Activated CD4-positive, alpha-beta T cell treated with anti-CD3 and anti-CD28 coated beads, Interleukin-2, amount 50 U/mL, for 4 hours (primary cell): ENCODE results near the gene ALG12.

Experiments
- DNase-seq, 2 experiments: peaks; one replicate each; pipeline ENCODE4 v3.0.0-alpha.2; 2020

The ALG12 gene

GRCh38 chr22:49957826-49958365 lies 39.7 kb upstream of the ALG12 start:
- no peak for DNase-seq

GRCh38 chr22:49956914-49957825 lies 38.9 kb upstream of the ALG12 start:
- DNase-seq, result no peak

GRCh38 chr22:49956418-49956770 lies 38.2 kb upstream of the ALG12 start:
- DNase-seq, result no peak

- DNase-seq, result no peak
Measured at GRCh38 chr22:49955581-49956417, 37.6 kb upstream of the ALG12 start.

DNA sequence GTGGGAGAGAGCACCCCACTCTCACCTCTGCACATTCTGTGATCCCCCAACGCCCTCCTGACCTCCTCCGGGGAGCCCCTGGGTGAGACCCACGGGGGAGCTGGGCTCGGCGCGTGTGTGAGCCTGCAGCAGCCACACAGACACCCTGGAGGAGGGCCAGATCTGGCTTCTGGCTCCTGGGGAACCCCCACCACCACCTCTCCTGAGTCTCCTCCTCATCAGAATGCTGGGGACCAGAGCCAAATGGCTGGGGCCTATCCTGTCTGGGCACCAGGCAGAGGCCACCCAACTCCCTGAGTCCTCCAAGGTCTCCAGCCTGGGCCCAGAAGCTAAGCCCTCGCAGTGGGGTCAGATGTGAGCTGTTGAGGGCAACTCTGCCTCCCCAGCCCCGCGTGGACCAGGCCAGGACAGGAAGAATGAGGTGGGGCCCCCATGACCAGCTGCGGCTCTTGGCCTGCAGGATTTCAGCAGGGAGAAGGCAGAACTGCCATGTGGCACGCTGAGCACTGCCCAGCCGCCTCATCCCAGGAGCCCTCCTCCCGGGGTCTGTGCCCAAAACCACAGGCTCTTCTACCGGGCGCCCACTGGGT lies 36.8 kb upstream of the ALG12 start:
- DNase-seq, result no peak

GRCh38 chr22:49954354-49954753 lies 36.1 kb upstream of the ALG12 start:
- no peak for DNase-seq

DNA sequence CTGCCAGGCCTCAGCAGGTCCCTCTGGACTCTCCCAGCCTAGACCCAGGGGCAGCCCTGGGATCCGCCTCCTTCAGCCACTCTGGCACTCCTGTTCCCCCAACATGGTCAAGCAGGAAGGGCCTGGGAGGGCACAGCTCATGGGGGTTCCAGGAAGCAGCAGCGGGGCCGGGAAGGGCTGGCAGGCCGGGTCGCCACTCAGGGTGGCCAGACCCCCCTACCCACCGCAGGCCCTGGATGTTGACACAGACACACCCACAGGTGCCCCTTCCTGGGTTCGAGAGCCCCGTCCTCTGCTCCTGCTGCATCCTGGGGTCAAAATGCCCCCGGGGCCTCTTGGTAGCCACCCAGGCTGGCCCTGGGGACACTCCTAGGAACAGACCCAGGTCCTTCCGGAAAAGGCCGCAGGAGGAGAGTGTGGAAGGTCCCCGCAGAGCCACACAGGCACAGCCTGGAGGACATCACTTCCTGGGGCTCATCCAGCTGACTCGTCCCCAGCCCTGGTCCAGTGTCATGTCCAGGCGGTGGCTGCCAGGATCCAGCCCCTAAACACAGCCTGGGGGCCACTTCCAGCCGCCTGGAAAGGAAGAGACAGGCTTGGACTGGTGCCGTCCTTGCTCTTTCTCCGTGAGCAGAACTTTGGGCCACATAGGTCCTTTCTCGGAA lies 35.6 kb upstream of the ALG12 start:
- DNase-seq, result no peak

- no peak for DNase-seq
Measured at GRCh38 chr22:49953027-49953679, 34.9 kb upstream of the ALG12 start.

DNA sequence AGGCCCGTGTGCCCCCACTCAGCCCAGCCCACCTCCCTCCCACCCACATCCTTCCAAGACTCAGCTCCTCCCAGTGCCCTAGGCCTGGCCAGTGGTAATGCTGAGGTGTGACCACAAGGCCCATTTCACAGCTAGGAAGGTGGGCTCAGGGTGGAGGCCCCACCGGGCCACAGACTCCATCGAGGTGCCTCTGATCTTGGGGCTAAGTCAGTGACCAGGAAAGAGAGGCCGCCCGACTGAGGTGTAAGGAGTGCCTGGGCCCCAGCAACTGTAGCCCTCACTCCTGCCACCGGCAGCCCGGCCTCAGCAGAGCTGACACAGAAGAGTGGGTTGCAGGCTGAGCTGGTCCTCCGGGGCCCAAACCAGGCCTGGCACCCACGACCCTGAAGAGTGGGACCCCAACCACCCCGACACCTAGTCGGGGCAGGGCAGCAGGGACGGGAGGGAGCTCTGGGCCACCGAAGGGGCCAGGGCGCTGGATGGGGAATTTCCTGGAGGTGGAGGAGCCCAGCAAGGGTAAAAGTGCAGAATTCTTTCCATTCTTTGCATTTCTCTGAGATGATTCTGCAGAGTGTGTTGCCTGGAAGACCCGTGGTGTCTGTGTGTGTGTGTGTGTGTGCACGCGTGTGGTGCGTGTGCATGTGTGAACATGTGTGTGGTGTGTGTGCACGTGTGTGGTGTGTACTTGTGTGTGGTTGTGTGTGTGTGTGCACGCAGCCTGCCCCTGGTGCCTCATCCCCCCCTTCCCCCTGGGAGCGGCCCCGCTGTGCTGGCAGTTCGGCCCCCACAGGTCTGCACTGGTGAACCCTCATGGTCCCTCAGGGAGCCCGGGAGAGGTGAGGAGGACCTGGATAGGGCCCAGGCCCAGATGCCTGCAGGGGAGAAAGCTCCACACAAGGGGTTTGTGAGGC lies 34.0 kb upstream of the ALG12 start:
- no peak for DNase-seq

- DNase-seq, result no peak
Measured at GRCh38 chr22:49951678-49951985, 33.4 kb upstream of the ALG12 start.

DNA sequence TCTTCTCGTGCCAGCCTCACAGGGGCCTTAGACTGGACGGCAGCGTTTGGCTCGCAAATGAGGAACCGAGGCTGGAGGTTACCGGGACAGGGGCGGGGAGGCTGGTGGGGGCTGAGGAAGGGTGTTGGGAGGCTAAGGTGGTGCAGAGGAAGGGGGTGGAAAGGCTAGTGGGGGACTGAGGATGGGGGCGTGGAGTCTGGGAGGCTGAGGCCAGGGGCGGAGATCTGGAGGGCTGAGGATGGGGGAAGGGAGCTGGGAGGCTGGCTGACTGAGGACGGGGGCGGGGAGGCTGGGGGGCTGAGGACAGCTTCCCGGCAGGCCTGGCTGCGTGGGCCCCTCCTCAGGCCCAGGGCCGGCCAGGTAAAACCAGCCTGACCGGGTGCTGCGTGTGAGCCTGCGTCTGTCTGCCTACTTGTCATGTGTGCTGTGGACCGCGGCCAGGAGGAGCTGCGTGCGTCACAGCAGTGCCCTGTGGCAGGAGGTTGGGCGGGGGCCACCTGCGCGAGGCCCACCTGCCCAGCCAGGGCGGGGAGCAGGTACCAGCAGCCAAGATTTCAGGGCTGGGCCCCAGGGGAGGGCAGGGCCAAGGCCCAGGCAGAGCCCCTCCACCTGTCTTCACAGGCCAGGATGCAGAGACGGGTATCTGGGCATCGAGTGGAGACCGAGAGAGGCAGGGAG lies 32.9 kb upstream of the ALG12 start:
- DNase-seq, result no peak

DNA sequence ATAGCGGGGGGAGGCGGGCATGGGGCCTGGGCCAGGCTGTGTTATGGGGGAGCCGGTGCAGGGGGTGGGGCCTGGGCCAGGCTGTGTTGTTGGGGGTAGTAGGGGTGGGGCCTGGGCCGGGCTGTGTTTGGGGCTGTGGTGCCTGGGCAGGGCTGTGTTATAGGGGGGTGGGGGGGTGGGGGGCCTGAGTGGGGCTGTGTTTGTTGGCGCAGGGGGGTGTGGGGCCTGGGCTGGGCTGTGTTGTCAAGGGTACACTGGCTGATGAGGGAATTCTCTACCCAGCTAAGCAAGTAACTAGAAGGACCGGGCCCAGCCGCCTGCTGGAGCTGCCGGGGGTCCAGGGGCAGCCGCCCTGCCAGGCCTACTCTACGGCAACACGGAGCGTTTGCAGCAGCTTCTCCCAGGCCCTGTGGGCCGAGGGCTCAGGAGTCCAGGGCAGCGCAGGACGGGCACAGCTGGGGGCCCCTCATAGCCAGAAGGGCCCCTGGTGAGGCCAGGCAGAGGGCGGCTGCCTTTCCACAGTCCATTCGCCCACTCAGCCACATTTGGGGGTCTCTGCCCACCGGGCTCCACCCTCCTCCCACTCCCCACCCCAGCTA lies 32.3 kb upstream of the ALG12 start:
- no peak for DNase-seq

DNA sequence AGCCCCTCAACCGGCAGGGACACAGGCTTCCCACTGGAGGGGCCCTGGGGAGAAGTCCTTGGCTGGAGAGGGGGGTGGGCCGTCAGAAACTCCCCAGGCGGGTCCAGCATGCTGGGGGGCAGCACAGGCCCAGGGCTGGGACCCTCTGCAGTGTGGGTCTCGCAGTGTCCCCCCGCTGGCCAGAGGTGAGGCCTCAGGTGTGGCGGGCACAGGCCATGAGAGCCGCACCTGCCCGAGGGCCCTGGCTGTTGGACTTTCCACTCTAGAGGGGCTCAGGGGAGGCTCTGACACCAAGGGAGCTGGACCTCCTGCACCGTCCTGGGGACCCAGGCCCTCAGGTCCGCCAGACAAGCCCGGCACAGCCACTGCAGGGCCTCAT lies 31.7 kb upstream of the ALG12 start:
- no peak for DNase-seq

DNA sequence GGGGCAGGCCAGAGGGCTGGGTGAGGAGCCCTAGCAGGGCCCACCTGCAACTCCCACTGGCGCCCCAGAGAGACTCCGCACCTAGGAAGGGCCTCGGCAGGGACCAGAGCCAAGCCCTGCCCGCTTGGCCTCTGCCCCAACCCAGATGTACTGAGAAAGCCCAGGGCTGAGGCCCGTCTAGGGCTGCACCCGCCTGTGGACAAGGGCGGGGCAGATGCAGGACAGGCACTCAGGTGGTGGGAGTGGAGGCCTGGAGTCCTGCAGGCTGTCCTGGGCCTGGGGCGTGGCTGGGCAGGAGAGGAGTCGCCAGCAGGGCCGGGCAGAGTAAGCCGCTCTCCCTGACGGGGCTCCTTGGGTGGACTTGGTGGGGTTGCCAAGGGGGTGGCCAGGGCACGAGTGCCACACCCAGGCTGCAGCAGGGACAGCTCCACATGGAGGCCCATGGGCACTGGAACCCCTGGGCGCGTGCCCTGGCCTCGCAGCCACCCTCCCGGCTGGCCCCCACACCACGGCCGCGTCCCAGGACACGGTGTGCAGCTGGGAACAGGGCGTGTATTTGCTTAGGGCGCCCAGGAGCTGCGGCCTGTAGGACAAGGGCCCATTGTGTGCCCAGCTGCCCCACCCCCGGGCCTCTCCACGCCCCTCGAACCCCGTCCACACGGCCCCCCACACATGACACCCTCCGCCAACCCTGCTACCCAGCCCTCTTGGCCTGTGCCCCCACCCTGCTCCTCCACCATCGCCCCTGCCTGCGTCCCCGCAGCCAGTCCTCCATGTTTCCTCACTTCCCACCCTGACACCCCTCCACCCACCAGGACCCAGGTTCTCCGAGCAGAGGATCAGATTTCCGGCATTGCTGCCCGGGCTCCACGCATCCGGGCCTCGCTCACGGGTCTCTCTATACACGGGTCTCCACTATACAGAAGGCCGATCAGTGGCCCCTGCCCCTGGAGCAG lies 31.0 kb upstream of the ALG12 start:
- DNase-seq, result no peak

- DNase-seq, result no peak
Measured at GRCh38 chr22:49948116-49948957, 30.1 kb upstream of the ALG12 start.

- no peak for DNase-seq
Measured at GRCh38 chr22:49947296-49947622, 29.0 kb upstream of the ALG12 start.

DNA sequence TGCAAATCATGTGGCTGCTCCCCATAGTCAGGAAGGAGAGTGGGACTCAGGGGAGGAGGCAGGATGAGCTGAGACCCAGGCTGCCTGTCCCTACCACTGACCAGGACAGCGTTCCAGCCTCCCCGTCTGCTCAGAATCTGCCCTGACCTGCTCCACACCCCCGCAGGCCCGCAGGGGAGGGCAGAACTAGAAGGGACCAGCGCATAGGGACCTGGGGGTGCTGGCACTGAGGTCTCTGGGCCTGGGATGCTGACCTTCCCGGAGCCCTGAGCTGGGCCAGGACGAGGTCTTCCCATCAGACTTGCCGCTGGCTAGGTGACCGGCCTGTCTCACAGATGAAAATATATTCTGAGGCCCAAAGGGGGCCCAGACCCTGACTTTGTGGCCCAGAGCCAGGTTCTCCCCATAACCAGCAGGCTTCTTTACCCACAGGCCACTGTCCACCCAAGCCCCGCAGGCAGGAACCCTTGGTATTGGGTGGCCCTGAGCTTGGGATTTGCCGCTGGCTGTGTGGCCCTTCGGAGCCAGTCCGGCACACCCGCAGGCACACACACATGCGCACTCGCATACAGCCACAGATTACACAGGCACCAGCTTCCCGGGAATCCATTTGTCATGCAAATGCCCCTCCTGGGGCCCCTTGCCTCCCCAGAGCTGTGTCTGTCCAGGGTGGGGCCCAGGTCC lies 28.5 kb upstream of the ALG12 start:
- DNase-seq, result no peak
